SH-SY5Y (cell line): ENCODE data around the gene PPM1K.

Experiments used
- GATA2 ChIP-seq: IDR thresholded peaks from 2 replicates; pipeline ENCODE4 v1.6.1; 2011; ENCODE audit warnings: mild to moderate bottlenecking, low read depth, low read length
- GATA3 ChIP-seq: IDR thresholded peaks from 2 replicates; pipeline ENCODE4 v1.6.1; 2011; ENCODE audit warnings: low read depth, mild to moderate bottlenecking, low read length, moderate library complexity

DNA sequence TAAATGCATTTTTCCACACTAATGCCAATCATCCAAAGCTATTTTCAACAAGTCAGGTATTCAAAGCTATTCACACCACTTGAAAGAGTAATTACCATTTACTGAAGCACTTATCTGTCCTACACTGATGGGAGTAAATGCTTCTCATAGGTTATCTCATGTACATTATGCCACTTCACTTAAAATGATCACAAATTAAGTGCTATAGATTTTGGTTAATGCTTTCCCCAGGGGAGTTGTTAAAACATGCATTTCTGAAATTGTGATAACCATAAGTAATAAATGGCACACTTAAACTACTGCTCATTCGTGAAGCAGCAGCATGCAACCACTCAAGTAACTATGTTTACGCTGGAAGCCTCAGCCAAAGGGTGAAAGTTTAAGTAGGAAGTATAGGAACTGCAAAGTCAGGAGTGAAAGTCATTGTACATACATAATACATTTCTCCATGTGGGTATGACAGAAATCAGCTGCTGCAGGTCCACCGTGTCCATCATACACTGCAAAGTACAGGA lies 6.6 kb downstream of the PPM1K start:
- TF ChIP-seq GATA3: no peak
- TF ChIP-seq GATA2: no peak
